A549 (cell line): Measurements from ENCODE around the gene FXR1. TPM values are rescaled to one million over a fixed set of nuclear protein-coding genes. Genes with fewer than 3 reads are reported as not detected.

Source experiments
- ATAC-seq, 2 experiments: fragments of 200-7000 bp in 1 of 2; fragments of >200 bp in 1 of 2; cut with Nextera tagmentation in 1 of 2; cut with Tn5 transposase in 1 of 2; 3 replicates each; pipeline versions ENCODE4 v1.8.0 to v1.9.1; 2018 to 2020; ENCODE audit warnings: mild to moderate bottlenecking in 1 of 2, moderate library complexity in 1 of 2
- CTCF ChIA-PET: fragments of 300-600 bp; sonication (Branson Sonifier 250); formaldehyde crosslinking; extraction: SDS; loops from one replicate; lab custom pipeline; 2021; ENCODE audit warnings: antibody characterized with exemption, inconsistent platforms; lab: Yijun Ruan, JAX
- POLR2A ChIA-PET: fragments of 350-600 bp; formaldehyde crosslinking; extraction: SDS; loops from one replicate; lab custom pipeline; 2021; ENCODE audit warnings: antibody characterized with exemption, inconsistent platforms; lab: Yijun Ruan, JAX
- DNase-seq, 2 experiments: peaks; one replicate each; pipeline versions ENCODE4 v3.0.0 to v3.0.0-alpha.2; 2011 to 2016; ENCODE audit warnings: low read depth in 1 of 2, low spot score in 1 of 2
- FAIRE-seq: peaks from 2 replicates; lab custom pipeline; 2011; peaks lifted over from hg19 to GRCh38; lab: Jason Lieb, UNC
- H3K27ac ChIP-seq, 2 experiments: fragments of >200 bp; sonication (Bioruptor Twin); formaldehyde crosslinking; 3 replicates each; pipeline ENCODE4 v1.5.1; 2016 to 2017
- H3K4me1 ChIP-seq: fragments of >200 bp; sonication (Bioruptor Twin); formaldehyde crosslinking; 3 replicates; pipeline ENCODE4 v1.6.1; 2016
- H3K4me2 ChIP-seq: fragments of >200 bp; sonication (Bioruptor Twin); formaldehyde crosslinking; 3 replicates; pipeline ENCODE4 v1.6.1; 2016
- H3K4me3 ChIP-seq: fragments of >200 bp; sonication (Bioruptor Twin); formaldehyde crosslinking; 3 replicates; pipeline ENCODE4 v1.5.1; 2016
- H3K9me3 ChIP-seq: fragments of >200 bp; sonication (Bioruptor Twin); formaldehyde crosslinking; 3 replicates; pipeline ENCODE4 v1.6.1; 2016
- CBX2 ChIP-seq: fragments of 200-600 bp; sonication (generic); IDR thresholded peaks from 2 replicates; pipeline ENCODE4 v1.6.1; 2016; ENCODE audit warnings: low read depth, mild to moderate bottlenecking, borderline replicate concordance
- EHF ChIP-seq: fragments of 250-450 bp; sonication (Bioruptor Pico); IDR thresholded peaks from 2 replicates; pipeline ENCODE4 v1.5.0; 2020; ENCODE audit warnings: mild to moderate bottlenecking
- FOSB ChIP-seq: fragments of 250-450 bp; sonication (Bioruptor Pico); IDR thresholded peaks from 2 replicates; pipeline ENCODE4 v1.5.0; 2020; ENCODE audit warnings: mild to moderate bottlenecking, moderate library complexity
- FOSL2 ChIP-seq, 2 experiments: fragments of 450-650 bp in 1 of 2; fragments of >200 bp in 1 of 2; sonication (Bioruptor Twin) in 1 of 2; formaldehyde crosslinking; IDR thresholded peaks; 2 replicates each; pipeline versions ENCODE4 v1.5.0 to v1.6.1; 2016 to 2020; ENCODE audit warnings: mild to moderate bottlenecking in 1 of 2, moderate library complexity in 1 of 2
- HEYL ChIP-seq: fragments of 250-450 bp; sonication (Bioruptor Pico); IDR thresholded peaks from 2 replicates; pipeline ENCODE4 v1.8.0; 2021; ENCODE audit warnings: mild to moderate bottlenecking, moderate library complexity
- JUNB ChIP-seq: fragments of >200 bp; sonication (Bioruptor Twin); formaldehyde crosslinking; IDR thresholded peaks from 2 replicates; pipeline ENCODE4 v1.6.1; 2016
- KDM1A ChIP-seq: fragments of 200-600 bp; sonication (generic); IDR thresholded peaks from 2 replicates; pipeline ENCODE4 v1.6.1; 2016; ENCODE audit warnings: low read depth, mild to moderate bottlenecking
- KDM5A ChIP-seq: fragments of 200-600 bp; sonication (generic); IDR thresholded peaks from 2 replicates; pipeline ENCODE4 v1.6.1; 2016; ENCODE audit warnings: antibody characterized with exemption, mild to moderate bottlenecking
- MAZ ChIP-seq: fragments of 150-350 bp; IDR thresholded peaks from 2 replicates; pipeline ENCODE4 v1.6.1; 2014; ENCODE audit warnings: antibody characterized with exemption, low read depth, low read length, borderline replicate concordance
- NR3C1 ChIP-seq: fragments of >200 bp; sonication (Bioruptor Twin); formaldehyde crosslinking; IDR thresholded peaks from 3 replicates; pipeline ENCODE4 v1.6.1; 2017
- PHF8 ChIP-seq: fragments of 200-600 bp; sonication (generic); IDR thresholded peaks from 2 replicates; pipeline ENCODE4 v1.6.1; 2016; ENCODE audit warnings: low read depth, mild to moderate bottlenecking, antibody characterized with exemption, moderate library complexity, borderline replicate concordance
- POLR2A ChIP-seq: IDR thresholded peaks from 2 replicates; pipeline ENCODE4 v1.6.1; 2012; ENCODE audit warnings: mild to moderate bottlenecking, low read length
- POLR2AphosphoS2 ChIP-seq: conservative IDR thresholded peaks from 2 replicates; pipeline ENCODE4 v1.6.1; 2012; ENCODE audit warnings: low read length, improper control_type of control experiment, inconsistent platforms
- RARB ChIP-seq: fragments of 250-450 bp; sonication (Bioruptor Pico); IDR thresholded peaks from 2 replicates; pipeline ENCODE4 v1.8.0; 2021; ENCODE audit warnings: mild to moderate bottlenecking, moderate library complexity
- RFX5 ChIP-seq: fragments of 450-650 bp; IDR thresholded peaks from 2 replicates; pipeline ENCODE4 v1.7.1; 2014; ENCODE audit warnings: antibody characterized with exemption, mild to moderate bottlenecking, moderate library complexity
- ZC3H11A ChIP-seq: fragments of 450-650 bp; IDR thresholded peaks from 2 replicates; pipeline ENCODE4 v1.6.1; 2014; ENCODE audit warnings: antibody characterized with exemption, mild to moderate bottlenecking
- ZNF302 ChIP-seq: fragments of 250-450 bp; sonication (Bioruptor Pico); IDR thresholded peaks from 2 replicates; pipeline ENCODE4 v1.9.0; 2021; ENCODE audit warnings: inconsistent platforms, mild to moderate bottlenecking, moderate library complexity
- ZSCAN20 ChIP-seq: fragments of 250-450 bp; sonication (Bioruptor Pico); IDR thresholded peaks from 2 replicates; pipeline ENCODE4 v1.8.0; 2022; ENCODE audit warnings: mild to moderate bottlenecking, moderate library complexity
- polyA plus RNA-seq, 4 experiments: library from polyadenylated mRNA; depleted of rRNA in 3 of 4; stranded (reverse); fragments of >200 nt; fragmentation: RNase III in 1 of 4; extraction: RNeasy Plus Mini Kit Qiagen cat#74134 plus additional on column Dnase treatment in 1 of 4; gene quantifications; 2 replicates in 3 of 4; 3 replicates in 1 of 4; pipeline ENCODE4 v1.2.3, GENCODE V29; 2011 to 2017
- TF ChIP-seq, protein P1 (sequence below): IDR thresholded peaks from 2 replicates; pipeline ENCODE4 v1.6.1; 2012
- TF ChIP-seq, protein P2 (sequence below): fragments of 250-450 bp; sonication (Bioruptor Pico); IDR thresholded peaks from 2 replicates; pipeline ENCODE4 v1.5.0; 2020; ENCODE audit warnings: low read depth, mild to moderate bottlenecking, moderate library complexity
- TF ChIP-seq, protein P3 (sequence below): fragments of >200 bp; sonication (Bioruptor Twin); formaldehyde crosslinking; IDR thresholded peaks from 3 replicates; pipeline ENCODE4 v1.5.1; 2016
- TF ChIP-seq, protein P4 (sequence below): IDR thresholded peaks from 2 replicates; pipeline ENCODE4 v1.6.1; 2012
- TF ChIP-seq, protein P5 (sequence below): fragments of 150-350 bp; IDR thresholded peaks from 2 replicates; pipeline ENCODE4 v1.6.1; 2014; ENCODE audit warnings: low read depth, mild to moderate bottlenecking, low read length
- TF ChIP-seq, protein P6 (sequence below): fragments of >200 bp; sonication (Bioruptor Twin); formaldehyde crosslinking; IDR thresholded peaks from 2 replicates; pipeline ENCODE4 v1.6.1; 2016

The FXR1 gene
- polyA plus RNA-seq, 2 of the 4 experiments (the other 2 are of a cell fraction), result 98.3 to 132 TPM

DNA sequence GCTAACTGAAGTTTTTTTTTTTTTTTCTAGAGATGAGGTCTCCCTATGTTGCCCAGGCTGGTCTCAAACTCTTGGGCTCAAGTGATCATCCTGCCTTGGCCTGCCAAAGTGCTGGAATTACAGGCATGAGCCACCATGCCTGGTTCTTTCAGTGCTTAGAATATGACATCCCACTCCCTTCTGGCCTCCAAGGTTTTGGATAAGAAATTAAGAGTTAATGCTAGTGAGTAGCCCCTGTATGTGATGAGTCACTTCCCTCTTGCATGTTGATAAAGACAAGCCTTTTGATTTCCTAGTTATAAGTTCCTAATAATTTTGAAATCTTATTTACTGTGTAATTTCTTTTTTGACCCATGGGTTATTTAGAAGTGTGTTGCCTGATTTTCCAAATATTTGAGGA, 112.7 kb downstream of the FXR1 start:
- no peak overlapping the region for H3K27ac ChIP-seq
- ChIA-PET POLR2A (no interaction called here), CTCF (interaction anchor here (0.6 kb wide), 1 partner anchor 29 kb away, joined by 3 read pairs; no protein-coding TSS in a partner anchor)
- no peak overlapping the region for H3K4me2 ChIP-seq
- no peak for ATAC-seq
- no peak for DNase-seq
- no peak for TF ChIP-seq MAZ
- no peak for TF ChIP-seq ZC3H11A
- no peak for TF ChIP-seq POLR2AphosphoS2
- TF ChIP-seq, protein P1, sequence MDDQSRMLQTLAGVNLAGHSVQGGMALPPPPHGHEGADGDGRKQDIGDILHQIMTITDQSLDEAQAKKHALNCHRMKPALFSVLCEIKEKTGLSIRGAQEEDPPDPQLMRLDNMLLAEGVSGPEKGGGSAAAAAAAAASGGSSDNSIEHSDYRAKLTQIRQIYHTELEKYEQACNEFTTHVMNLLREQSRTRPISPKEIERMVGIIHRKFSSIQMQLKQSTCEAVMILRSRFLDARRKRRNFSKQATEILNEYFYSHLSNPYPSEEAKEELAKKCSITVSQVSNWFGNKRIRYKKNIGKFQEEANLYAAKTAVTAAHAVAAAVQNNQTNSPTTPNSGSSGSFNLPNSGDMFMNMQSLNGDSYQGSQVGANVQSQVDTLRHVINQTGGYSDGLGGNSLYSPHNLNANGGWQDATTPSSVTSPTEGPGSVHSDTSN, result no peak
- TF ChIP-seq FOSL2 (IDR thresholded peaks at IDR 0.05), result no peak
- no peak for TF ChIP-seq FOSL2 (CRISPR knock-in tag; IDR thresholded peaks at IDR 0.05)
- TF ChIP-seq JUNB, result no peak
- no peaks in the 10 kb centered on the region for H3K9me3 ChIP-seq
- no peak overlapping the region for H3K4me3 ChIP-seq
- FAIRE-seq, result no peak
- no peaks in the 10 kb centered on the region for H3K4me1 ChIP-seq

DNA sequence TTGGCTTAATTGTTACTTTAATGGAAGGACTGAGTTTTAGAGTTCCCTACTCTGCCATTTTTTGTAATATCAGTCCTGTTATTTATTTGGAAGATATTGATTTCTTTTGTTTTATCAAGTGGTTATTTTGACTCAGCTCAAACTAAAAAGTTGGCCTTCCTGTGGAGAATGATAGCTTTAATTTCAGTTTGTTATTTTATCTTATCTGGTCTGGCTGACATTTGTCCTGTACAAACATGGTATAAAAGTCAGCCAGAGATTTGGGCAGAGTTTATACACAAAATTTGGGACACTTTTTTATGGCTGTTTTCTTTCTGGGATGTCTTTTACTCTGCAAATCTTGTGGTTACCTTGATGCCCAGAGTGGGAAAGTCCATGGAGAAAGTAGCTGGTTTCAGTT, 118.5 kb downstream of the FXR1 start:
- no peak for TF ChIP-seq POLR2AphosphoS2
- TF ChIP-seq, protein P2, sequence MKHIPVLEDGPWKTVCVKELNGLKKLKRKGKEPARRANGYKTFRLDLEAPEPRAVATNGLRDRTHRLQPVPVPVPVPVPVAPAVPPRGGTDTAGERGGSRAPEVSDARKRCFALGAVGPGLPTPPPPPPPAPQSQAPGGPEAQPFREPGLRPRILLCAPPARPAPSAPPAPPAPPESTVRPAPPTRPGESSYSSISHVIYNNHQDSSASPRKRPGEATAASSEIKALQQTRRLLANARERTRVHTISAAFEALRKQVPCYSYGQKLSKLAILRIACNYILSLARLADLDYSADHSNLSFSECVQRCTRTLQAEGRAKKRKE (CRISPR knock-in tag), result no peak
- TF ChIP-seq KDM5A, result no peak
- TF ChIP-seq RARB (CRISPR knock-in tag), result no peak
- no peak for TF ChIP-seq EHF (CRISPR knock-in tag)
- TF ChIP-seq POLR2A, result no peak
- TF ChIP-seq, protein P3, sequence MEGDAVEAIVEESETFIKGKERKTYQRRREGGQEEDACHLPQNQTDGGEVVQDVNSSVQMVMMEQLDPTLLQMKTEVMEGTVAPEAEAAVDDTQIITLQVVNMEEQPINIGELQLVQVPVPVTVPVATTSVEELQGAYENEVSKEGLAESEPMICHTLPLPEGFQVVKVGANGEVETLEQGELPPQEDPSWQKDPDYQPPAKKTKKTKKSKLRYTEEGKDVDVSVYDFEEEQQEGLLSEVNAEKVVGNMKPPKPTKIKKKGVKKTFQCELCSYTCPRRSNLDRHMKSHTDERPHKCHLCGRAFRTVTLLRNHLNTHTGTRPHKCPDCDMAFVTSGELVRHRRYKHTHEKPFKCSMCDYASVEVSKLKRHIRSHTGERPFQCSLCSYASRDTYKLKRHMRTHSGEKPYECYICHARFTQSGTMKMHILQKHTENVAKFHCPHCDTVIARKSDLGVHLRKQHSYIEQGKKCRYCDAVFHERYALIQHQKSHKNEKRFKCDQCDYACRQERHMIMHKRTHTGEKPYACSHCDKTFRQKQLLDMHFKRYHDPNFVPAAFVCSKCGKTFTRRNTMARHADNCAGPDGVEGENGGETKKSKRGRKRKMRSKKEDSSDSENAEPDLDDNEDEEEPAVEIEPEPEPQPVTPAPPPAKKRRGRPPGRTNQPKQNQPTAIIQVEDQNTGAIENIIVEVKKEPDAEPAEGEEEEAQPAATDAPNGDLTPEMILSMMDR, result no peak
- TF ChIP-seq NR3C1, result no peak
- no peak for TF ChIP-seq HEYL (CRISPR knock-in tag)
- TF ChIP-seq, protein P4, sequence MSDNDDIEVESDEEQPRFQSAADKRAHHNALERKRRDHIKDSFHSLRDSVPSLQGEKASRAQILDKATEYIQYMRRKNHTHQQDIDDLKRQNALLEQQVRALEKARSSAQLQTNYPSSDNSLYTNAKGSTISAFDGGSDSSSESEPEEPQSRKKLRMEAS, result no peak
- no peak for TF ChIP-seq ZSCAN20
- no peak for TF ChIP-seq FOSB (CRISPR knock-in tag)
- TF ChIP-seq, protein P5, sequence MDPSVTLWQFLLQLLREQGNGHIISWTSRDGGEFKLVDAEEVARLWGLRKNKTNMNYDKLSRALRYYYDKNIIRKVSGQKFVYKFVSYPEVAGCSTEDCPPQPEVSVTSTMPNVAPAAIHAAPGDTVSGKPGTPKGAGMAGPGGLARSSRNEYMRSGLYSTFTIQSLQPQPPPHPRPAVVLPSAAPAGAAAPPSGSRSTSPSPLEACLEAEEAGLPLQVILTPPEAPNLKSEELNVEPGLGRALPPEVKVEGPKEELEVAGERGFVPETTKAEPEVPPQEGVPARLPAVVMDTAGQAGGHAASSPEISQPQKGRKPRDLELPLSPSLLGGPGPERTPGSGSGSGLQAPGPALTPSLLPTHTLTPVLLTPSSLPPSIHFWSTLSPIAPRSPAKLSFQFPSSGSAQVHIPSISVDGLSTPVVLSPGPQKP, result no peak
- TF ChIP-seq RFX5, result no peak
- TF ChIP-seq ZC3H11A, result no peak
- TF ChIP-seq KDM1A, result no peak
- TF ChIP-seq PHF8, result no peak
- TF ChIP-seq, protein P6, sequence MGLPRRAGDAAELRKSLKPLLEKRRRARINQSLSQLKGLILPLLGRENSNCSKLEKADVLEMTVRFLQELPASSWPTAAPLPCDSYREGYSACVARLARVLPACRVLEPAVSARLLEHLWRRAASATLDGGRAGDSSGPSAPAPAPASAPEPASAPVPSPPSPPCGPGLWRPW, result no peak
- TF ChIP-seq ZNF302 (CRISPR knock-in tag), result no peak
- no peak for TF ChIP-seq CBX2
- POLR2A ChIA-PET, result no interaction called here
- H3K27ac ChIP-seq, result no peak overlapping the region

More for the DNA sequence above, 118.5 kb downstream of the FXR1 start:
- DNase-seq (no peak), ATAC-seq (no peak), FAIRE-seq (no peak)
- CTCF ChIA-PET, result no interaction called here
- Histone ChIP-seq H3K4me2 (no peak overlapping the region), H3K9me3 (no peaks in the 10 kb centered on the region), H3K4me3 (no peak overlapping the region), H3K4me1 (no peaks in the 10 kb centered on the region)

Other genes starting within 250 kb of the FXR1 start
- gene CCDC39, start 233.2 kb upstream of the FXR1 start, polyA plus RNA-seq (2011; rRNA removed), result not detected in 2 replicates
- gene CCDC39, start 233.2 kb upstream of the FXR1 start, polyA plus RNA-seq (2017; fragmentation: RNase III; extraction: RNeasy Plus Mini Kit Qiagen cat#74134 plus additional on column Dnase treatment), result not detected in 3 replicates
- gene DNAJC19, start 77.1 kb downstream of the FXR1 start, polyA plus RNA-seq (2011; rRNA removed), result 34.9 and 36.8 TPM in 2 replicates
- gene DNAJC19, start 77.1 kb downstream of the FXR1 start, polyA plus RNA-seq (2017; fragmentation: RNase III; extraction: RNeasy Plus Mini Kit Qiagen cat#74134 plus additional on column Dnase treatment), result 27.7 to 36.0 TPM (median 33.0 TPM) in 3 replicates